D721Med (cell line): ENCODE measurements around the gene KHDC1.
"Not testable (repeated sequence)": the region's sequence is repeated elsewhere in the genome, so short reads cannot be mapped to it uniquely, and the experiment has no call there.

Experiments
- DNase-seq: peaks from one replicate; pipeline ENCODE4 v3.0.0; 2011; ENCODE audit warnings: low spot score; ENCODE audit not compliant: insufficient read length
- FAIRE-seq: peaks from 2 replicates; lab custom pipeline; 2011; peaks lifted over from hg19 to GRCh38; lab: Jason Lieb, UNC
- TF ChIP-seq, protein P1 (sequence below): IDR thresholded peaks from 2 replicates; pipeline ENCODE4 v1.5.1; 2012; ENCODE audit warnings: mild to moderate bottlenecking, control low read depth; ENCODE audit not compliant: insufficient read depth; ENCODE audit errors: missing control alignments

The KHDC1 gene

DNA sequence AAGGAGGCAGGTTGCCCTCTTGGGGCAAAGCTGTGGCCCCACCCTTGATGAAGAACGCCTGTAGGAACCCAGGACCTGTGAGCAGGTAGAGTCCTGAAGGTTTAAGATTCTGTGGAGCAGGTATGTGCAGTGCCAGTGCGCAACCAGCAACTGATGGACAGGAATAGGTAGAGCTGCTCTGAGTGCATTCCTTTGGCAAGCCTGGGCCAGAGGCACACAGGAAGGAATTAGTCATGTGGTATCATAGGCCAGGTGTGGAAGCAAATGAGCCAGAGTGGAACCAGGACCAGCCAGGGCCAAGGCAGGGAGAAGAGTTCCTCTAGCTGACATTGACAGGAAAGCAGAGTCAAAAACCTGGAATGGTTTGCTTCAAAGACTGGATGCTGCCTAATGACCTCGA lies 1.4 kb upstream of the KHDC1 start:
- DNase-seq: no peak
- TF ChIP-seq, protein P1, sequence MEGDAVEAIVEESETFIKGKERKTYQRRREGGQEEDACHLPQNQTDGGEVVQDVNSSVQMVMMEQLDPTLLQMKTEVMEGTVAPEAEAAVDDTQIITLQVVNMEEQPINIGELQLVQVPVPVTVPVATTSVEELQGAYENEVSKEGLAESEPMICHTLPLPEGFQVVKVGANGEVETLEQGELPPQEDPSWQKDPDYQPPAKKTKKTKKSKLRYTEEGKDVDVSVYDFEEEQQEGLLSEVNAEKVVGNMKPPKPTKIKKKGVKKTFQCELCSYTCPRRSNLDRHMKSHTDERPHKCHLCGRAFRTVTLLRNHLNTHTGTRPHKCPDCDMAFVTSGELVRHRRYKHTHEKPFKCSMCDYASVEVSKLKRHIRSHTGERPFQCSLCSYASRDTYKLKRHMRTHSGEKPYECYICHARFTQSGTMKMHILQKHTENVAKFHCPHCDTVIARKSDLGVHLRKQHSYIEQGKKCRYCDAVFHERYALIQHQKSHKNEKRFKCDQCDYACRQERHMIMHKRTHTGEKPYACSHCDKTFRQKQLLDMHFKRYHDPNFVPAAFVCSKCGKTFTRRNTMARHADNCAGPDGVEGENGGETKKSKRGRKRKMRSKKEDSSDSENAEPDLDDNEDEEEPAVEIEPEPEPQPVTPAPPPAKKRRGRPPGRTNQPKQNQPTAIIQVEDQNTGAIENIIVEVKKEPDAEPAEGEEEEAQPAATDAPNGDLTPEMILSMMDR: no peak
- FAIRE-seq: no peak

DNA sequence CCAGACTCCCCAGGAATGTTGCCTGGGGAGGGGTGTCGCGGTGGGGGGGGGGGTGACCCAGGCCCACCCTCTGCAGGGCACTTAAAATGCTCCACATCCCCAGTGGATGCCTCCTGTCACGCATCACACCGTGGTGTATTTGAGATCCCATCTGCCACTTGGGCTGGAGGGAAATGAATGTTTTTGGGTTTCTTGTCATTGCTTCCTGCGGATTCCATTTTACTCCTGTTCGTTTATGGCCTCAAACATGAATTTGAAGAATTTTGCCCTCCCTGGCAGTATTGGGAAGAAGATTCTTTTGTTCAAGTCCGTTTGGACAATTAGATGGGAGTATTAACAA lies 544 bp upstream of the KHDC1 start:
- TF ChIP-seq, protein P1: no peak
- FAIRE-seq (no peak), DNase-seq (no peak)

DNA sequence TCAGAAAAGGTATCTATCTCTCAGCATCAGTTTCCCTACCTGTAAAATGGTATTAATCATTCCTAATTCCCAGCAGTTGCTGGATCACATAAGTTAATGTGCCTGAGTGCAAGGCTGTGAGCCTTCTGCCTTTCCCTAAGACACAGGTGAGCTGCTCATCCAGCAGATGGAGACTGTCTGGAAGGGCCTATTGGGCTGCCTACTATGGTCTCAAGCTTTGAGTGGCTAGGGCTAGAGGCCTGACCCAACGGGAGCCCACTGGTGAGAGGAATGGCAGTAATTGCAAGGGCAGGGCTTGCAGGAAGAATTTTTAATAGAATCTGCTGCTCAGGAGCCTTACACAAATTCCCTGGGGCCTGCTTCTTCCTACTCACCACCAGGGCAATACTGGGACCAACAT lies 4.3 kb downstream of the KHDC1 start:
- FAIRE-seq: no peak
- DNase-seq: no peak
- TF ChIP-seq, protein P1: no peak

DNA sequence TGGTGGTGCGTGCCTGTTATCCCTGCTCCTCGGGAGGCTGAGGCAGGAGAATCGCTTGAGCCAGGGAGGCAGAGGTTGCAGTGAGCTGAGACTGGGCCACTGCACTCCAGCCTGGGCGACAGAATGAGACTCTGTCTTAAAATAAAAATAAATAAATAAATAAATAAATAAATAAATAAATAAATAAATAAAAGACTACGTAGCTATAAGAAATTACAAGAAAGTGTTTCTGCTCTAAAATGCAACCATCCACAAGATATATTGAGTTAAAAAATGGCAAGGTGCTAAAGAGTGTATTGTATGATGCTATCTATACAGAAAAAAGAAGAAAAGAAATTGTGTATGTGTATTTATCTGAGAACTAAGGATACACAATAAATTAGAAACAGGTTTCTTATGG lies 8.7 kb downstream of the KHDC1 start:
- not testable (repeated sequence) for FAIRE-seq, DNase-seq

DNA sequence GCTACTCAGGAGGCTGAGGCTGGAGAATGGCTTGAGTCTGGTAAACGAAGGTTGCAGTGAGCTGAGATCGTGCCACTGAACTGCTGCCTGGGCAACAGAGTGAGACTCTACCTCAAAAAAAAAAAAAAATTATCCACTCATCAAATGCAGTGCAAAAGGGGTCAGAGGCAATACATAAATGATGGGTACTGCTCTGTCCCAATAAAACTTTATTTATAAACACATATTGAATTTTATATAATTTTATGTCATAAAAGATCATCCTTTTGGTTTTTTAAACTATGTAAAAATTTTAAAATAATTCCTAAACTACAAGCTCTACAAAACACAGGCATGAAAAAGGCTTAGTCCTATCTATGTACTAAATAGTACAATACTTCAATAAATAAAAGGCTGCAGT lies 10.3 kb downstream of the KHDC1 start:
- DNase-seq (no peak), FAIRE-seq (no peak)
- TF ChIP-seq, protein P1: no peak

DNA sequence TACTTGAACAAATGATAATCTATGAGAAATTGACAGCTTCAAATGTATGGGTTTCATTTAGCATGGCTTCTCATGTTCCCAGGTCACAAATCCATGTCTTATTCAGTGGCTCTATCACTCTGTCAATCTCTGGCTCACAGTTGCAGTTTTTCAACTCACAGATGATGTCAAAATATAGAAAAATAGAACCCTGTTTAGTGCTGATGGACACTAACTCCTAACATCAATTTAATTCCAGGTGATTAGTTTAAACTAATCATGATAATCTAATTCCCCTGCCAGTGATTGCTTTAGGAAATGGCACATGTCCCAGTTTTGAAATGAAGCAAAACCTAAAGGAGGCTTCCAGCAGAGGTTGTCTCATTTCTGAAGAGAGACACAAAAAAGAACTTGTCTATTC lies 13.0 kb downstream of the KHDC1 start:
- FAIRE-seq (no peak), DNase-seq (no peak)
- TF ChIP-seq, protein P1: no peak

DNA sequence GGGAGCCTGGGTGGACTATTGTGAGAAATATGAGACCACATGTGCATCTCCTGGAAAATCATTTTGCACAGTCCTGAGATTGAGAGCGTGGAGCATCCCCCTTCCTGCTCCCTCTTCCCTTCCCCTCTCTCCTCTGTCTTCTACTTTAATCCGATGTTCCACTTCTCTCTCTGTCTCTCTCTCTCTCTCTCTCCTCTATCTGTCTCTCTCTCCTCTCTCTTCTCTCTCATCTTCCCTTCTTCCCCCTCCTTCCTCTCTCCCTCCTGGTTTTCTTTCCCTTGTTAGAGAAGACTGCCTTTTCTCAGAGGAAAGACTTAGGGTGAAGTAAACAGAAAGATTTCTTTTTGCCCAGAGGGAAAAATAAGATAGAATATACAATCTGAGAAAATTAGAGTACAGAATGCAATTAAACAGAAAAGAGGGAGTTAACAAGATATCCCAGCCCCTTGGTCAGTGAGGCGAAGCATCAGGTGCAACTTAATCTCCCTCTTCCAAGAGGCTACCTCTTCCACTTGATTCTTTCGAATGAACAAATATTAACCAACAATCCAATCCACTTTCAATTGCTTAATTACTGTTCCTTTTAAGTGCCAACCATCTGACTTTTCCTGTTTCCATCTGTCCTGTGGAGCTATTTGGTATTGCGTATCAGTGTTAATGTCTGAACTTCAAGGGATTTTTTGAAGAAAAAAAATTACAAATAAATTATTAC lies 14.6 kb downstream of the KHDC1 start:
- TF ChIP-seq, protein P1: no peak
- FAIRE-seq: no peak
- no peak for DNase-seq

DNA sequence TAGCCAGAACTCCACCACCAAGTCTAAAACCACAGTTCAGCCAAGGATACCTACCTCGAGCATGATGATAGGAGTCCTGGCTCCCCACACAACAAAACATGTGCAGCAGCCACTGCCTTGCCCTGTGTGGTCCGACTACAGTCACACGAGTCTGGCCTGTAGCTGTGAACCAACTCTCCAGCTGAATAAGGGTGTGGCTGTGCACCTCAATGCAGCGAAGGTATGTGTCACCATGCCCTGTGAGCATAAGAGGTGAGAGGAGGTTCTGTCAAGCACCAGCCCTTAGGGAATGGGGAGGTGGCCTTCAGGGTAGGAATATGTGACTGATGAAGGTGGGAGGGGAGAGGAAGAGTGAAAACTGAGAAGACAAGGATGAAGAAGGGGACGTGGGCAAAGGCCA lies 21.0 kb downstream of the KHDC1 start:
- FAIRE-seq (no peak), DNase-seq (no peak)

More for the DNA sequence above, 21.0 kb downstream of the KHDC1 start:
- TF ChIP-seq, protein P1: no peak
